MCF 10A (cell line): Measurements from ENCODE around the gene DYNC2I2. TPM values are rescaled to one million over a fixed set of nuclear protein-coding genes. Genes with fewer than 3 reads are reported as not detected.

Experiments used
- BruUV-seq: library from RNA; stranded (reverse); fragments of 400-500 nt; replicated peaks from 2 replicates; lab custom pipeline; 2021; lab: Mats Ljungman, UMichigan
- CTCF ChIA-PET: fragments of 300-600 bp; sonication (Branson Sonifier 250); formaldehyde crosslinking; extraction: SDS; loops from one replicate; lab custom pipeline; 2021; ENCODE audit warnings: antibody characterized with exemption, inconsistent platforms; lab: Yijun Ruan, JAX
- POLR2A ChIA-PET: fragments of 300-600, 350-650 bp; sonication (Branson Sonifier 250); formaldehyde crosslinking; extraction: SDS; loops from one replicate; lab custom pipeline; 2020; ENCODE audit warnings: antibody characterized with exemption, inconsistent platforms; lab: Yijun Ruan, JAX
- DNase-seq: peaks from one replicate; pipeline ENCODE4 v3.0.0-alpha.2; 2018; ENCODE audit not compliant: unreplicated experiment
- H3K27ac Mint-ChIP-seq: one replicate; pipeline ENCODE4 v1.8.0; 2022; ENCODE audit warnings: mild to moderate bottlenecking, low read depth, mixed read lengths; ENCODE audit not compliant: unreplicated experiment
- H3K27me3 Mint-ChIP-seq: one replicate; pipeline ENCODE4 v1.8.0; 2022; ENCODE audit warnings: mixed read lengths; ENCODE audit not compliant: insufficient read depth, unreplicated experiment
- H3K36me3 Mint-ChIP-seq: one replicate; pipeline ENCODE4 v1.8.0; 2022; ENCODE audit warnings: mild to moderate bottlenecking, moderate library complexity, mixed read lengths; ENCODE audit not compliant: insufficient read depth, unreplicated experiment
- H3K4me1 Mint-ChIP-seq: one replicate; pipeline ENCODE4 v1.8.0; 2022; ENCODE audit warnings: mixed read lengths; ENCODE audit not compliant: insufficient read depth, unreplicated experiment
- H3K4me3 Mint-ChIP-seq: one replicate; pipeline ENCODE4 v1.8.0; 2022; ENCODE audit warnings: mild to moderate bottlenecking, moderate library complexity, mixed read lengths; ENCODE audit not compliant: unreplicated experiment
- H3K9me3 Mint-ChIP-seq: one replicate; pipeline ENCODE4 v1.8.0; 2022; ENCODE audit warnings: mixed read lengths; ENCODE audit not compliant: unreplicated experiment
- CTCF ChIP-seq: fragments of 200-600 bp; IDR thresholded peaks from one replicate; pipeline ENCODE4 v1.8.0; 2022; ENCODE audit warnings: antibody characterized with exemption, mild to moderate bottlenecking; ENCODE audit not compliant: unreplicated experiment
- intact Hi-C: fragments of 100-400 bp; cut with micrococcal nuclease; formaldehyde crosslinking; loops from 2 replicates; pipeline ENCODE4 v1.14.1; 2022
- total RNA-seq: library from RNA; stranded (reverse); gene quantifications from 2 replicates; pipeline ENCODE4 v1.2.3, GENCODE V29; 2022

DYNC2I2 gene
- total RNA-seq, 1 experiment from 2014 or later, result 43.7 TPM

GRCh38 chr9:128607642-128608350 is 48.9 kb downstream of the DYNC2I2 start:
- ChIA-PET POLR2A (interaction anchor here (0.6 to 4.2 kb wide), 17 partner anchors 9 to 639 kb away, joined by 3 to 44 read pairs (median 4); partner anchors contain the start of genes GLE1, SPTAN1 and ZER1), CTCF (interaction anchor here (0.6 to 1.7 kb wide), 9 partner anchors 10 to 247 kb away, joined by 3 to 9 read pairs (median 4); no protein-coding TSS in a partner anchor)

GRCh38 chr9:128603697-128604096 is 53.0 kb downstream of the DYNC2I2 start:
- H3K27me3 Mint-ChIP-seq, result no peaks in the 10 kb centered on the region
- POLR2A ChIA-PET, result interaction anchor here (0.5 to 1.0 kb wide), 4 partner anchors 8 to 53 kb away, joined by 3 to 4 read pairs (median 3); partner anchors contain the start of gene DYNC2I2
- peaks cover 100% of the 10 kb centered on the region for H3K36me3 Mint-ChIP-seq

More at GRCh38 chr9:128607642-128608350, 48.9 kb downstream of the DYNC2I2 start:
- intact Hi-C loops, result loop anchor here (5.0 kb wide), 1 partner anchor 50 kb away; no protein-coding TSS in a partner anchor
- Mint-ChIP-seq H3K4me3 (no peak overlapping the region), H3K27ac (peak overlapping the region; percentile 87), H3K9me3 (no peaks in the 10 kb centered on the region), H3K27me3 (no peaks in the 10 kb centered on the region), H3K36me3 (peaks cover 100% of the 10 kb centered on the region), H3K4me1 (peaks cover 22% of the 10 kb centered on the region)
- TSS peak; percentile 29 for BruUV-seq
- no peak for TF ChIP-seq CTCF
- peak; percentile 99 for DNase-seq

GRCh38 chr9:128600099-128600498 is 56.5 kb downstream of the DYNC2I2 start:
- BruUV-seq, result no TSS peak
- Mint-ChIP-seq H3K4me1 (no peaks in the 10 kb centered on the region), H3K9me3 (no peaks in the 10 kb centered on the region), H3K4me3 (no peak overlapping the region), H3K27ac (no peak overlapping the region), H3K27me3 (no peaks in the 10 kb centered on the region), H3K36me3 (peaks cover 99% of the 10 kb centered on the region)
- intact Hi-C loops, result no loop called here
- ChIA-PET CTCF (no interaction called here), POLR2A (interaction anchor here (1.0 kb wide), 1 partner anchor 17 kb away, joined by 3 read pairs; no protein-coding TSS in a partner anchor)
- no peak for TF ChIP-seq CTCF
- DNase-seq, result no peak

More at GRCh38 chr9:128603697-128604096, 53.0 kb downstream of the DYNC2I2 start:
- H3K4me3 Mint-ChIP-seq, result no peak overlapping the region
- no TSS peak for BruUV-seq
- CTCF ChIA-PET, result interaction anchor here (1.2 to 1.3 kb wide), 2 partner anchors 21 to 32 kb away, joined by 3 to 6 read pairs; no protein-coding TSS in a partner anchor
- no peak overlapping the region for H3K27ac Mint-ChIP-seq
- H3K9me3 Mint-ChIP-seq, result no peaks in the 10 kb centered on the region
- H3K4me1 Mint-ChIP-seq, result peaks cover 18% of the 10 kb centered on the region
- intact Hi-C loops, result no loop called here
- DNase-seq, result no peak
- TF ChIP-seq CTCF, result no peak

- H3K4me1 Mint-ChIP-seq, result no peaks in the 10 kb centered on the region
- H3K36me3 Mint-ChIP-seq, result peaks cover 99% of the 10 kb centered on the region
- H3K27ac Mint-ChIP-seq, result no peak overlapping the region
- H3K27me3 Mint-ChIP-seq, result no peaks in the 10 kb centered on the region
- TF ChIP-seq CTCF, result no peak
- ChIA-PET POLR2A (interaction anchor here (1.0 kb wide), 1 partner anchor 9 kb away, joined by 3 read pairs; no protein-coding TSS in a partner anchor), CTCF (interaction anchor here (0.6 kb wide), 1 partner anchor 11 kb away, joined by 3 read pairs; no protein-coding TSS in a partner anchor)
- H3K4me3 Mint-ChIP-seq, result no peak overlapping the region
- H3K9me3 Mint-ChIP-seq, result no peaks in the 10 kb centered on the region
- DNase-seq, result no peak
- no TSS peak for BruUV-seq
- intact Hi-C loops, result no loop called here
These were observed 61.2 kb downstream of the DYNC2I2 start for GRCh38 chr9:128595471-128595870.
